Brain microvascular endothelial cell (primary cell): ENCODE results near the gene SMG6.

Experiments used
- DNase-seq: peaks from one replicate; pipeline ENCODE4 v3.0.0-alpha.2; 2020
- H3K27ac ChIP-seq: fragments of 250-450 bp; sonication (Bioruptor Pico); 2 replicates; pipeline ENCODE4 v1.5.1; 2020; ENCODE audit warnings: mild to moderate bottlenecking, moderate library complexity
- H3K27me3 ChIP-seq: fragments of 250-450 bp; sonication (Bioruptor Pico); replicated peaks from 2 replicates; pipeline ENCODE4 v1.5.1; 2020; ENCODE audit warnings: mild to moderate bottlenecking
- H3K36me3 ChIP-seq: fragments of 250-450 bp; sonication (Bioruptor Pico); replicated peaks from 2 replicates; pipeline ENCODE4 v1.5.1; 2020; ENCODE audit warnings: mild to moderate bottlenecking
- H3K4me3 ChIP-seq: 2 replicates; pipeline ENCODE4 v1.5.1; 2011; ENCODE audit warnings: low read depth, mild to moderate bottlenecking, control low read depth, low read length, moderate library complexity
- CTCF ChIP-seq: IDR thresholded peaks from 2 replicates; pipeline ENCODE4 v1.5.1; 2011; ENCODE audit warnings: low read depth, mild to moderate bottlenecking, moderate library complexity, low read length, control low read depth, inconsistent platforms; ENCODE audit errors: missing control alignments
- in situ Hi-C: cut with HindIII; loops from 2 replicates; pipeline ENCODE4 v1.10.0; 2017; ENCODE audit warnings: low sequenced_read_pairs, low pct_ligation_motif_present

Gene SMG6

GRCh38 chr17:2303204-2304188, at the start of gene SMG6, which contains the start of gene SRR:
SMG6 (minus strand) TSS chr17:2303785; CDS start chr17:2303720, 65 bp downstream.
SRR (plus strand) TSS chr17:2303950; CDS start chr17:2315561, 11,611 bp downstream.
- peak within 1 kb of the TSS; percentile 80 for H3K27ac ChIP-seq
- H3K4me3 ChIP-seq: peak within 1 kb of the TSS; percentile 85
- peaks cover 14% of the 10 kb centered on the region for H3K36me3 ChIP-seq
- H3K27me3 ChIP-seq: no peaks in the 10 kb centered on the region
- DNase-seq: peak; percentile 73
- in situ Hi-C loops: no loop called here
- no peak for TF ChIP-seq CTCF

GRCh38 chr17:2351269-2351668, 47.7 kb upstream of the SMG6 start:
- H3K36me3 ChIP-seq: no peaks in the 10 kb centered on the region
- in situ Hi-C loops: no loop called here

GRCh38 chr17:2347805-2348685, 44.5 kb upstream of the SMG6 start:
- no peak for TF ChIP-seq CTCF
- Histone ChIP-seq H3K27me3 (no peaks in the 10 kb centered on the region), H3K36me3 (no peaks in the 10 kb centered on the region), H3K4me3 (no peak overlapping the region), H3K27ac (no peak overlapping the region)
- in situ Hi-C loops: no loop called here
- peak; percentile 65 for DNase-seq

More at GRCh38 chr17:2351269-2351668, 47.7 kb upstream of the SMG6 start:
- TF ChIP-seq CTCF: no peak
- no peaks in the 10 kb centered on the region for H3K27me3 ChIP-seq
- H3K27ac ChIP-seq: no peak overlapping the region
- DNase-seq: no peak
- no peak overlapping the region for H3K4me3 ChIP-seq

- no peaks in the 10 kb centered on the region for H3K27me3 ChIP-seq
- no peak for DNase-seq
- TF ChIP-seq CTCF: no peak
- no peak overlapping the region for H3K4me3 ChIP-seq
- in situ Hi-C loops: no loop called here
- no peak overlapping the region for H3K27ac ChIP-seq
- no peaks in the 10 kb centered on the region for H3K36me3 ChIP-seq
Measured at GRCh38 chr17:2346475-2346874, 42.9 kb upstream of the SMG6 start.

GRCh38 chr17:2344528-2344927, 40.9 kb upstream of the SMG6 start:
- in situ Hi-C loops: no loop called here

More at GRCh38 chr17:2344528-2344927, 40.9 kb upstream of the SMG6 start:
- Histone ChIP-seq H3K27me3 (no peaks in the 10 kb centered on the region), H3K27ac (no peak overlapping the region), H3K36me3 (no peaks in the 10 kb centered on the region), H3K4me3 (no peak overlapping the region)
- TF ChIP-seq CTCF: no peak
- no peak for DNase-seq
